Lower leg skin (tissue), 3 donors: Measurements from ENCODE around the gene RAD51AP2.

ENCODE experiments used
- POLR2A ChIP-seq, 2 donors: fragments of 450-650 bp; IDR thresholded peaks; one replicate each; pipeline ENCODE4 v1.6.1; 2016 to 2017; ENCODE audit warnings: antibody characterized with exemption in 2 of 2, mild to moderate bottlenecking in 1 of 2, moderate library complexity in 1 of 2
- TF ChIP-seq, protein P1 (sequence below), 3 donors: fragments of 450-650 bp; IDR thresholded peaks; one replicate each; pipeline ENCODE4 v1.5.1; 2016; ENCODE audit warnings: antibody characterized with exemption in 3 of 3, mild to moderate bottlenecking in 3 of 3, moderate library complexity in 2 of 3

- TF ChIP-seq, protein P1, sequence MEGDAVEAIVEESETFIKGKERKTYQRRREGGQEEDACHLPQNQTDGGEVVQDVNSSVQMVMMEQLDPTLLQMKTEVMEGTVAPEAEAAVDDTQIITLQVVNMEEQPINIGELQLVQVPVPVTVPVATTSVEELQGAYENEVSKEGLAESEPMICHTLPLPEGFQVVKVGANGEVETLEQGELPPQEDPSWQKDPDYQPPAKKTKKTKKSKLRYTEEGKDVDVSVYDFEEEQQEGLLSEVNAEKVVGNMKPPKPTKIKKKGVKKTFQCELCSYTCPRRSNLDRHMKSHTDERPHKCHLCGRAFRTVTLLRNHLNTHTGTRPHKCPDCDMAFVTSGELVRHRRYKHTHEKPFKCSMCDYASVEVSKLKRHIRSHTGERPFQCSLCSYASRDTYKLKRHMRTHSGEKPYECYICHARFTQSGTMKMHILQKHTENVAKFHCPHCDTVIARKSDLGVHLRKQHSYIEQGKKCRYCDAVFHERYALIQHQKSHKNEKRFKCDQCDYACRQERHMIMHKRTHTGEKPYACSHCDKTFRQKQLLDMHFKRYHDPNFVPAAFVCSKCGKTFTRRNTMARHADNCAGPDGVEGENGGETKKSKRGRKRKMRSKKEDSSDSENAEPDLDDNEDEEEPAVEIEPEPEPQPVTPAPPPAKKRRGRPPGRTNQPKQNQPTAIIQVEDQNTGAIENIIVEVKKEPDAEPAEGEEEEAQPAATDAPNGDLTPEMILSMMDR (IDR thresholded peaks at IDR 0.05) = no peak
- TF ChIP-seq POLR2A (IDR thresholded peaks at IDR 0.05) = no peak
These were observed 22.7 kb upstream of the RAD51AP2 start for GRCh38 chr2:17540813-17541530.
